HepG2 (cell line): Measurements from ENCODE around the gene ZNF747. TPM values are rescaled to one million over a fixed set of nuclear protein-coding genes. Genes with fewer than 3 reads are reported as not detected.

Experiments
- ATAC-seq: fragments of 200-7000 bp; cut with Tn5 transposase; 3 replicates; pipeline ENCODE4 v1.9.1; 2020; ENCODE audit warnings: mild to moderate bottlenecking, moderate library complexity
- BruUV-seq: library from RNA; stranded (reverse); fragments of 400-500 nt; replicated peaks from 2 replicates; lab custom pipeline; 2021; lab: Mats Ljungman, UMichigan
- CTCF ChIA-PET: fragments of 300-600 bp; formaldehyde crosslinking; extraction: SDS; loops from one replicate; lab custom pipeline; 2021; ENCODE audit warnings: low total read pairs, inconsistent platforms, low intra/inter-chr PET ratio; lab: Yijun Ruan, JAX
- POLR2A ChIA-PET: fragments of 350-600 bp; sonication (Branson Sonifier 250); formaldehyde crosslinking; loops from one replicate; lab custom pipeline; 2020; ENCODE audit warnings: antibody characterized with exemption, inconsistent platforms; lab: Yijun Ruan, JAX
- DNase-seq: peaks from one replicate; pipeline ENCODE4 v3.0.0-alpha.2; 2015; ENCODE audit warnings: low spot score
- FAIRE-seq: peaks from 3 replicates; lab custom pipeline; 2011; peaks lifted over from hg19 to GRCh38; lab: Jason Lieb, UNC
- H2AFZ ChIP-seq: one replicate; pipeline ENCODE4 v1.6.1; 2011; ENCODE audit warnings: low read length, inconsistent platforms
- H3K27ac ChIP-seq: fragments of 300-600 bp; 3 replicates; pipeline ENCODE4 v1.8.0; 2011; ENCODE audit warnings: mixed run types, mild to moderate bottlenecking, mixed read lengths, low read length, inconsistent platforms; ENCODE audit not compliant: insufficient read depth; ENCODE audit errors: extremely low read length
- H3K27me3 ChIP-seq, 2 experiments: fragments of 200-600 bp in 1 of 2; 2 replicates in 1 of 2; 3 replicates in 1 of 2; pipeline versions ENCODE4 v1.6.0 to v1.8.0; 2011; ENCODE audit warnings: low read length in 2 of 2, mild to moderate bottlenecking in 2 of 2, moderate library complexity in 2 of 2, inconsistent platforms in 1 of 2; ENCODE audit not compliant: insufficient read depth in 2 of 2, control insufficient read depth in 1 of 2
- H3K36me3 ChIP-seq, 2 experiments: fragments of 200-600 bp in 1 of 2; replicated peaks in 1 of 2; 2 replicates in 1 of 2; 3 replicates in 1 of 2; pipeline versions ENCODE4 v1.5.1 to v1.8.0; 2011; ENCODE audit warnings: low read length in 2 of 2, inconsistent platforms in 1 of 2; ENCODE audit not compliant: insufficient read depth in 2 of 2, control insufficient read depth in 1 of 2
- H3K4me1 ChIP-seq: 2 replicates; pipeline ENCODE4 v1.5.1; 2012; ENCODE audit warnings: low read length, inconsistent platforms; ENCODE audit not compliant: insufficient read depth
- H3K4me2 ChIP-seq: 2 replicates; pipeline ENCODE4 v1.6.0; 2011; ENCODE audit warnings: low read depth, low read length, inconsistent platforms
- H3K4me3 ChIP-seq, 3 experiments: fragments of 200-600 bp in 1 of 3; sonication (generic), shearing (Covaris generic) in 1 of 3; replicated peaks in 1 of 3; 2 replicates each; pipeline ENCODE4 v1.5.1; 2011 to 2016; ENCODE audit warnings: low read length in 3 of 3, inconsistent platforms in 2 of 3, low read depth in 2 of 3, mild to moderate bottlenecking in 2 of 3, control low read depth in 1 of 3, mixed read lengths in 1 of 3; ENCODE audit not compliant: insufficient read depth in 1 of 3
- H3K79me2 ChIP-seq: one replicate; pipeline ENCODE4 v1.6.1; 2011; ENCODE audit warnings: low read length, inconsistent platforms; ENCODE audit not compliant: insufficient read depth
- H3K9ac ChIP-seq: 2 replicates; pipeline ENCODE4 v1.6.0; 2011; ENCODE audit warnings: mild to moderate bottlenecking, low read depth, low read length, inconsistent platforms; ENCODE audit not compliant: insufficient read depth
- H3K9me3 ChIP-seq: 2 replicates; pipeline ENCODE4 v1.5.1; 2012; ENCODE audit warnings: mild to moderate bottlenecking, low read length
- H4K20me1 ChIP-seq: 2 replicates; pipeline ENCODE4 v1.6.0; 2011; ENCODE audit warnings: inconsistent platforms, mild to moderate bottlenecking, low read length, moderate library complexity; ENCODE audit not compliant: insufficient read depth
- CBX2 ChIP-seq, 2 experiments: fragments of 200-600 bp in 1 of 2; sonication (generic); formaldehyde crosslinking in 1 of 2; IDR thresholded peaks; 2 replicates each; pipeline versions ENCODE4 v1.7.0 to v1.8.1; 2018 to 2022; ENCODE audit warnings: low read depth in 2 of 2, low read length in 1 of 2, mild to moderate bottlenecking in 1 of 2, missing genetic modification reagents in 1 of 2
- CREB1 ChIP-seq, 2 experiments: fragments of 450-650 bp in 1 of 2; IDR thresholded peaks; 2 replicates each; pipeline ENCODE4 v1.6.1; 2016 to 2017; ENCODE audit warnings: control low read depth in 1 of 2, mild to moderate bottlenecking in 1 of 2, missing compliant biosample characterization in 1 of 2, missing genetic modification characterization in 1 of 2
- CSRNP1 ChIP-seq: sonication (generic); formaldehyde crosslinking; IDR thresholded peaks from 2 replicates; pipeline ENCODE4 v1.8.1; 2023; ENCODE audit warnings: mild to moderate bottlenecking, missing genetic modification reagents
- EP300 ChIP-seq, 3 experiments: sonication (generic) in 1 of 3; formaldehyde crosslinking in 1 of 3; IDR thresholded peaks; 2 replicates each; pipeline versions ENCODE4 v1.5.1 to v1.6.1; 2011 to 2020; ENCODE audit warnings: low read depth in 2 of 3, low read length in 2 of 3, borderline replicate concordance in 1 of 3, improper control_type of control experiment in 1 of 3, mild to moderate bottlenecking in 1 of 3, missing genetic modification reagents in 1 of 3, moderate library complexity in 1 of 3
- MAFF ChIP-seq: IDR thresholded peaks from 2 replicates; pipeline ENCODE4 v1.6.1; 2011; ENCODE audit warnings: low read depth, low read length, improper control_type of control experiment
- MAFK ChIP-seq, 2 experiments: IDR thresholded peaks in 1 of 2; conservative IDR thresholded peaks in 1 of 2; 2 replicates each; pipeline ENCODE4 v1.6.1; 2011; ENCODE audit warnings: improper control_type of control experiment in 2 of 2, low read length in 2 of 2
- MTERF4 ChIP-seq: sonication (generic); formaldehyde crosslinking; IDR thresholded peaks from 2 replicates; pipeline ENCODE4 v1.8.0; 2023; ENCODE audit warnings: mild to moderate bottlenecking, missing genetic modification reagents
- PHF8 ChIP-seq: sonication (generic); formaldehyde crosslinking; IDR thresholded peaks from 2 replicates; pipeline ENCODE4 v1.5.0; 2020; ENCODE audit warnings: missing genetic modification reagents
- RFX3 ChIP-seq: IDR thresholded peaks from 2 replicates; pipeline ENCODE4 v1.6.1; 2016; ENCODE audit warnings: missing biosample characterization, missing genetic modification reagents
- ZBTB21 ChIP-seq: sonication (generic); formaldehyde crosslinking; IDR thresholded peaks from 2 replicates; pipeline ENCODE4 v1.4.0; 2020; ENCODE audit warnings: missing genetic modification reagents
- ZNF501 ChIP-seq: sonication (generic); formaldehyde crosslinking; IDR thresholded peaks from 2 replicates; pipeline ENCODE4 v1.5.1; 2020; ENCODE audit warnings: mild to moderate bottlenecking, moderate library complexity, missing genetic modification reagents
- ZNF749 ChIP-seq: sonication (generic); formaldehyde crosslinking; IDR thresholded peaks from 2 replicates; pipeline ENCODE4 v1.8.0; 2022; ENCODE audit warnings: mild to moderate bottlenecking, missing genetic modification reagents, moderate library complexity, borderline replicate concordance
- WGBS: methylation state at CpG from one replicate; pipeline ENCODE4 v1.1.6; 2017; ENCODE audit warnings: low lambda C conversion rate; 5-methylcytosine and 5-hydroxymethylcytosine counted together
- in situ Hi-C: cut with HindIII; loops from 2 replicates; pipeline ENCODE4 v1.10.0; 2017; ENCODE audit warnings: low pct_unique_long_range_greater_than_20kb; ENCODE audit not compliant: extremely low pct_ligation_motif_present
- intact Hi-C: fragments of 100-400 bp; cut with micrococcal nuclease; formaldehyde crosslinking; loops from one replicate; pipeline ENCODE4 v1.10.0; 2022; ENCODE audit not compliant: unreplicated experiment
- polyA plus RNA-seq, 8 experiments: library from polyadenylated mRNA; depleted of rRNA in 3 of 8; stranded (reverse) in 7 of 8; unstranded in 1 of 8; fragments of >200 nt; fragmentation: Illumina TruSeq in 4 of 8; extraction: Trizol in 4 of 8; gene quantifications; 2 replicates each; pipeline versions ENCODE4 v1.2.1 to v1.2.3, GENCODE V29; 2011 to 2016; ENCODE audit warnings: low read depth in 4 of 8, missing spikeins in 1 of 8, mixed read lengths in 1 of 8; ENCODE audit not compliant: insufficient read depth in 1 of 8
- total RNA-seq, 5 experiments: library from RNA; depleted of rRNA; stranded (reverse); fragments of >200 nt; fragmentation: Illumina TruSeq; extraction: Trizol; gene quantifications; 2 replicates each; pipeline ENCODE4 v1.2.3, GENCODE V29; 2016; ENCODE audit warnings: low read depth in 1 of 5

The ZNF747 gene
- total and polyA plus RNA-seq, 2 of the 13 experiments (the other 11 are each of a cell fraction or from before 2014, with no cell fraction given), result 7.2 to 10.2 TPM

- Histone ChIP-seq H3K4me2 (no peak overlapping the region), H3K4me3 (no peak overlapping the region), H3K9ac (no peak overlapping the region), H4K20me1 (no peaks in the 10 kb centered on the region), H3K79me2 (no peaks in the 10 kb centered on the region), H3K36me3 (no peaks in the 10 kb centered on the region), H3K27ac (no peak overlapping the region), H3K9me3 (no peaks in the 10 kb centered on the region), H3K4me1 (no peaks in the 10 kb centered on the region), H3K27me3 (no peaks in the 10 kb centered on the region; a peak in 1 of 5 replicates), H2AFZ (no peak overlapping the region)
- no TSS peak for BruUV-seq
- FAIRE-seq, result no peak
- WGBS, result 60% methylated on average over 6 of the region's 6 CpGs
- in situ Hi-C loops (no loop called here), intact Hi-C loops (no loop called here)
- POLR2A ChIA-PET, result no interaction called here
- CTCF ChIA-PET, result no interaction called here
- DNase-seq, result no peak
- no peak for ATAC-seq
- no peak for TF ChIP-seq RFX3 (CRISPR knock-in tag)
- TF ChIP-seq MAFF, result peak; percentile 56
- TF ChIP-seq MAFK (conservative IDR thresholded peaks at IDR 0.05 in 1 of 2, IDR thresholded peaks at IDR 0.05 in 1 of 2; ENCODE audit: low read length in 2 of 2), result peak; percentile 37 to 65; a peak in 2 of 4 replicates
- TF ChIP-seq ZNF501 (CRISPR knock-in tag), result no peak
- TF ChIP-seq, all 625 proteins: peak for 2
Observed at GRCh38 chr16:30503403-30504296, 31.0 kb downstream of the ZNF747 start.

DNA sequence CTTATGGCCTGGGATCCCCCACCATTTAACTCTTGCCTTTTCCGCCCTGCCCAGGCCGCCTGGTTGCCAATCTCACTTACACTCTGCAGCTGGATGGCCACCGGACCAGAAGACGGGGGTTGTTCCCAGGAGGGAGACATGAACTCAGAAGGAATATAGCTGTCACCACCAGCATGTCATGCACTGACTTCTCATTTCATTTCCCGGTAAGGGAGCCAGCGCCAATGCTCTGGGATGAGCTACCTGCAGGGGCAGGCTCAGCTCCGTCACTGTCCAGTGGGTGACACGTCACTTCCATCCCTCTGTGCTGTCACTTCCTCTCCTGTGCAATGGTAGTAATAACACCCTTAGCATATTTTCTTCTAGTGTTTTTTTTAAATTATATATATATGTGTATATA is 35.4 kb downstream of the ZNF747 start:
- Histone ChIP-seq H2AFZ (no peak overlapping the region), H4K20me1 (no peaks in the 10 kb centered on the region), H3K79me2 (no peaks in the 10 kb centered on the region), H3K4me2 (peak overlapping the region; percentile 35), H3K27ac (no peak overlapping the region), H3K4me1 (no peaks in the 10 kb centered on the region), H3K27me3 (no peaks in the 10 kb centered on the region; a peak in 1 of 5 replicates), H3K4me3 (peak overlapping the region in 1 of 3 experiments; percentile 34; a peak in 2 of 6 replicates), H3K9me3 (no peaks in the 10 kb centered on the region), H3K36me3 (no peaks in the 10 kb centered on the region), H3K9ac (no peak overlapping the region)
- in situ Hi-C loops, result no loop called here
- 76% methylated on average over 8 of the region's 8 CpGs for WGBS
- POLR2A ChIA-PET, result no interaction called here
- no TSS peak for BruUV-seq
- intact Hi-C loops, result no loop called here
- CTCF ChIA-PET, result no interaction called here
- FAIRE-seq (no peak), ATAC-seq (peak; percentile 67), DNase-seq (no peak)
- TF ChIP-seq CSRNP1 (no peak), PHF8 (CRISPR knock-in tag) (0 out of 2 replicates have a peak, but pooled peaks have one; percentile 16), ZBTB21 (CRISPR knock-in tag) (peak; percentile 89), EP300 (IDR thresholded peaks at IDR 0.05; ENCODE audit: low read depth in 2 of 2, low read length in 2 of 2) (no peak), EP300 (CRISPR knock-in tag; IDR thresholded peaks at IDR 0.05; ENCODE audit: borderline replicate concordance) (no peak), ZNF749 (CRISPR knock-in tag) (no peak), MTERF4 (CRISPR knock-in tag) (no peak), CREB1 (IDR thresholded peaks at IDR 0.05) (peak; percentile 74), CREB1 (CRISPR knock-in tag; IDR thresholded peaks at IDR 0.05) (peak; percentile 91), CBX2 (IDR thresholded peaks at IDR 0.05; ENCODE audit: low read depth, low read length) (no peak), CBX2 (CRISPR knock-in tag; IDR thresholded peaks at IDR 0.05; ENCODE audit: low read depth) (no peak)
